Activated B cell treated with CpG ODN at 0.5 μM for 24 hours (primary cell): ENCODE data around the gene CST5. TPM values are rescaled to one million over a fixed set of nuclear protein-coding genes. Genes with fewer than 3 reads are reported as not detected.

ENCODE experiments used
- ATAC-seq: fragments of 200-7000 bp; cut with Tn5 transposase; one replicate; pipeline ENCODE4 v1.10.0; 2021; ENCODE audit warnings: low read depth, mild to moderate bottlenecking, moderate library complexity
- CTCF ChIA-PET: fragments of 350-600 bp; sonication (Branson Sonifier 250); formaldehyde crosslinking; loops from one replicate; lab custom pipeline; 2021; ENCODE audit warnings: antibody characterized with exemption; lab: Charles Lee
- POLR2A ChIA-PET: fragments of 350-600 bp; sonication (Branson Sonifier 250); formaldehyde crosslinking; loops from one replicate; lab custom pipeline; 2021; ENCODE audit warnings: antibody characterized with exemption; lab: Charles Lee
- DNase-seq: peaks from one replicate; pipeline ENCODE4 v3.0.0; 2022
- H3K27ac Mint-ChIP-seq: one replicate; pipeline ENCODE4 v1.8.0; 2020; ENCODE audit warnings: mixed read lengths
- H3K27me3 Mint-ChIP-seq: one replicate; pipeline ENCODE4 v1.8.0; 2021; ENCODE audit warnings: mixed read lengths
- H3K36me3 Mint-ChIP-seq: one replicate; pipeline ENCODE4 v1.8.0; 2021; ENCODE audit warnings: low read depth, mixed read lengths
- H3K4me1 Mint-ChIP-seq: one replicate; pipeline ENCODE4 v1.8.0; 2021; ENCODE audit warnings: mixed read lengths
- H3K4me3 Mint-ChIP-seq: one replicate; pipeline ENCODE4 v1.8.0; 2020; ENCODE audit warnings: mild to moderate bottlenecking, mixed read lengths
- H3K9me3 Mint-ChIP-seq: one replicate; pipeline ENCODE4 v1.8.0; 2020; ENCODE audit warnings: mixed read lengths
- intact Hi-C: fragments of 100-400 bp; cut with micrococcal nuclease; formaldehyde crosslinking; loops from one replicate; pipeline ENCODE4 v1.15.1; 2024
- total RNA-seq: library from RNA; stranded (reverse); gene quantifications from 2 replicates; pipeline ENCODE4 v1.2.3, GENCODE V29; 2022
- TF ChIP-seq, protein P1 (sequence below): fragments of 200-600 bp; IDR thresholded peaks from one replicate; pipeline ENCODE4 v1.8.0; 2022; ENCODE audit warnings: antibody characterized with exemption, mild to moderate bottlenecking

CST5 gene
- total RNA-seq, 1 donor from 2014 or later, result not detected

DNA sequence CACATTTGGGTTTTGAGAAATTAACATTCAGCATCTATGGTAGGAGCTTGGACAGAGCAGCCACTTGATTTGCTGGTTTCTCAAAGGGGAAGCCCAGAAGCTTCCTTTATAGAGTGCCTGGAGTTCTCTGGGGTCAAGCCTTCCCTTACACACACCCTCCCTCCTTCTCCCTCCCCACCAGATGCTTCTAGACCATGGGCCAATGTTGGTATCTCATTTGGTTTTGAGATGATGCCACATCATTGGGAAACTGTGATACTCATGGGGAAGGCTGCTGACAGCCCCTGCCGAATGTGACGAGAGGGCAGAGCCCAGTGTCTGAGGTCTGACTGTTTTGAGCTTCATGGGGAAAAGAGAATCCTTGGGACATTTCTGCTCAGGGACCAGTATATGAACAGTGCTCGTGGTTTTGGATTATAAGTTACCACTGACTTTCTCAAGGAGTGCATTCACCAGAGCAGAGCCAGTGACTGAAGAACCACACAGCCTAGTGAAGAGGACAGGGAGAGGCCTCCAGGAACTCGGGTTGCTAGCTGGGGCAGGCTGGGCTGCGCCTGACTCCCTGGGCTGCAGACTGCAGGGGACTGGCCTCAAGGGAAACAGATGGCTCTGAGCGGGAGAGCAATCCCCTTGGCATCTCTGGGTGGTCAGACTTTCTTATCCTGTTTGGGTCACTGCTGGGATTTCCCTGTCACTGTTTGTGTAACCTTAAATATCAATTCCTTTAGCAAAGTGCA is 46.4 kb upstream of the CST5 start:
- no peaks in the 10 kb centered on the region for H3K4me1 Mint-ChIP-seq
- H3K27ac Mint-ChIP-seq, result no peak overlapping the region
- ATAC-seq (no peak), DNase-seq (no peak)
- H3K27me3 Mint-ChIP-seq, result no peaks in the 10 kb centered on the region
- no peak overlapping the region for H3K4me3 Mint-ChIP-seq
- no peaks in the 10 kb centered on the region for H3K36me3 Mint-ChIP-seq
- no peaks in the 10 kb centered on the region for H3K9me3 Mint-ChIP-seq
- intact Hi-C loops, result no loop called here
- CTCF ChIA-PET, result no interaction called here
- POLR2A ChIA-PET, result no interaction called here
- TF ChIP-seq, protein P1, sequence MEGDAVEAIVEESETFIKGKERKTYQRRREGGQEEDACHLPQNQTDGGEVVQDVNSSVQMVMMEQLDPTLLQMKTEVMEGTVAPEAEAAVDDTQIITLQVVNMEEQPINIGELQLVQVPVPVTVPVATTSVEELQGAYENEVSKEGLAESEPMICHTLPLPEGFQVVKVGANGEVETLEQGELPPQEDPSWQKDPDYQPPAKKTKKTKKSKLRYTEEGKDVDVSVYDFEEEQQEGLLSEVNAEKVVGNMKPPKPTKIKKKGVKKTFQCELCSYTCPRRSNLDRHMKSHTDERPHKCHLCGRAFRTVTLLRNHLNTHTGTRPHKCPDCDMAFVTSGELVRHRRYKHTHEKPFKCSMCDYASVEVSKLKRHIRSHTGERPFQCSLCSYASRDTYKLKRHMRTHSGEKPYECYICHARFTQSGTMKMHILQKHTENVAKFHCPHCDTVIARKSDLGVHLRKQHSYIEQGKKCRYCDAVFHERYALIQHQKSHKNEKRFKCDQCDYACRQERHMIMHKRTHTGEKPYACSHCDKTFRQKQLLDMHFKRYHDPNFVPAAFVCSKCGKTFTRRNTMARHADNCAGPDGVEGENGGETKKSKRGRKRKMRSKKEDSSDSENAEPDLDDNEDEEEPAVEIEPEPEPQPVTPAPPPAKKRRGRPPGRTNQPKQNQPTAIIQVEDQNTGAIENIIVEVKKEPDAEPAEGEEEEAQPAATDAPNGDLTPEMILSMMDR, result no peak

DNA sequence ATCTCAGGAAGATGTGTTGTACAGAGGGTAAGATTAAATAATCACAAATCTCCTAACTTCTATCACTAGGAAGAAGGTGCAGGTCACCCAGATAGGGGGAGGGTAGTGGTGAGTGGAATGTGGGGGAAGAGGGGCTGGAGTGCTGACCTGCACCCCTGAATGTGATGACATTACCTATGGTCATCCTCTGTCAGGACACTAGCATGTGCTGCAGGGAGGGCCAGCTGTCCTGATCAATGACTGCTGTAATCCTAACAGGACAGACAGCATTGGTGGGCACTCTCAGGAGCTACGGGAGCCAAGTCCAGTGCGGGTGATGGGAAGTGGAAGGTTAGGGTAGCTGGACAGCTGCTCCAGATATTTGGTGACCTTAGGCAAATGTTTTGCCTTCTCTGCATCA is 45.2 kb upstream of the CST5 start:
- intact Hi-C loops, result no loop called here
- Mint-ChIP-seq H3K4me1 (no peaks in the 10 kb centered on the region), H3K9me3 (no peaks in the 10 kb centered on the region), H3K27me3 (no peaks in the 10 kb centered on the region), H3K27ac (no peak overlapping the region), H3K36me3 (no peaks in the 10 kb centered on the region), H3K4me3 (no peak overlapping the region)
- ChIA-PET CTCF (no interaction called here), POLR2A (no interaction called here)
- DNase-seq (no peak), ATAC-seq (no peak)
- TF ChIP-seq, protein P1, result no peak

DNA sequence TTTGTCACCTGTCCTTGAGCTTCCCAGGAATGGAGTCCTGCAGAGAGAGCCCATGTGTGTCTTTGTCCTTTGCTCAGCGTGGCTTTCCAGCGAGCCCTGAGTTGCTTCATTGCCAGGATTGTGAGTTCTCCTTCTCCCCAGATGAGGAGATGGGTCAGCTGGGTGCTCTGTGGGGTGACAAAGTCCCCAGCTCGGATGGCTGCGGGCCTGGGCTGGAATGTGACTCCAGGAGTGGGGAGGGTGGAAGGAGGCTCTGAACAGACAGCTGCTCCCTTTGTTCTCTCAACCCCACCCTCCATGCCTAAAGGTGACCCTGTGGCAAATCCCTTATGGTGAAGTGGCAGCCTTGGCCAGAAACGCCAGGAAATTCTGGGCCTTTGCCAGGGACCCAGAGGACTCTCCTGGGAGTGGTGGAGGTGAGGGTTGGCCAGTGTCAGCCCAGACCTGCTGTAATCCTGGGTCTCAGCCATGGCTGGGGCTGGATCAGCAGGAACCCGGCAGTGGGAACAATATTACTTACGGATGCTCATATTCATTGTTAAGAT is 44.4 kb upstream of the CST5 start:
- Mint-ChIP-seq H3K27me3 (no peaks in the 10 kb centered on the region), H3K36me3 (no peaks in the 10 kb centered on the region), H3K4me1 (no peaks in the 10 kb centered on the region), H3K27ac (no peak overlapping the region), H3K9me3 (no peaks in the 10 kb centered on the region), H3K4me3 (no peak overlapping the region)
- no peak for DNase-seq
- CTCF ChIA-PET, result no interaction called here
- ATAC-seq, result no peak
- TF ChIP-seq, protein P1, result no peak
- intact Hi-C loops, result no loop called here
- POLR2A ChIA-PET, result no interaction called here

DNA sequence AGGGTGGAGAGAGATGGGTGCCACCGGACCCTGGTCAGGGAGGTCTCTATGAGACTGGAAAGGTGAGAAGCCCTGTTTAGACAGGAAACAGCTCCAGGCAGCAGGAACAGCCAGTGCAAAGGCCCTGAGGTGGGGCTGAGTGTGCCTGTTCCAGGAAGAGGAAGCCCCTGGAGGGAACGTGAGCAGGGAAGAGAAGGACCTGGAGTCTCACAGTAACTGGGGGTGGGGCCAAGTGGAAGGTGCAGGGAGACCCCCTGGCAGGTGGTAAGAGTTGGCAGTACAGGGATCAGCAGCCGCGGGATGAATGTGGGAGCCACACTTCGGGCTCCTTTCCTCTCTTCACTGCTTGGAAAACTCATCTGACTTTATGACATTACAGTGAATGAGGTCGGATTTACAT is 43.8 kb upstream of the CST5 start:
- no peak for ATAC-seq
- Mint-ChIP-seq H3K27me3 (no peaks in the 10 kb centered on the region), H3K36me3 (no peaks in the 10 kb centered on the region), H3K4me1 (no peaks in the 10 kb centered on the region), H3K27ac (no peak overlapping the region), H3K4me3 (no peak overlapping the region), H3K9me3 (no peaks in the 10 kb centered on the region)
- intact Hi-C loops, result no loop called here
- POLR2A ChIA-PET, result no interaction called here
- TF ChIP-seq, protein P1, result no peak
- CTCF ChIA-PET, result no interaction called here
- DNase-seq, result no peak

DNA sequence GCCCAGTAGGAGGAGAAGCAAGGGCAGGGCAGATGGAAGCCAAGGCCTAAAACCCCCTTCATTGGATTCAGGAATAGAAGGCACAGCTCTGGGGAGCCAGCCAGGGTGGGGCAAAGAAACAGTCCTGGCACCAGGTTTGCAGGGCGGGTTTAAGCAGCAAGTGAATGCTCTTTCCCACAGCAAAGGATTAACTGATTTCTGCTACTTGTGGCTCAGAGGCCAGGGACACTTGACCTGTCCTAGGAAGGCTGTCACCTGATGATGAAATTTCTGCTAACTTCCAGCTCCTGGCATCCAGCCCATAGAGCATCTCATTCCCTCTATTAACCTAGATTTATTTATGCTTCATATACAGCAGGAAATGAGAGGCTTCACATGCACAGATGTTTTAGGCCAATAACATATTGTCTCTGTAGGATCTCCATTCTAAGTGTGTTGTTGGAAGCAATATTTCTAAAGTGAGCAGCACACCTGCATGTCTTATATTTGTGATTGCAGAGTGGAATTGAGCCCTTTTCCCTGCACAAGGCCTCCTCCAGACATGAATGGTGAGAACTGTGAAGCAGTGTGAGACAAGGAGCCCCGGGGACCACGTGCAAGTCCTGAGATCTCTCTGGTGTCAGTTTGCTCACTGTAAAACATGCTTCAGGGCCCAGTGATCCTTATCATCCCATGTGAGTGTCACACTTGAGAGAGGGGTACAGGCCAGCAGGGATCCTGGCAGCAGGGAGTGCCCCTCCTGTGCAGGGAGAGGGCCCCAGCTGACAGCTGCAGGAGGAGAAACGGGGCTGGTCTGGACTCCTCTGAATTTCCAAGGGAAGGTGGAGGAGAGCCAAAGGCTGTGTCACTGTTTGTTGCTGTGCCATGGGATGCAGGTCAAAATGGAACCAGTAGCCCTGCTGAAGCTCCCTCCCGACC is 41.1 kb upstream of the CST5 start:
- no peak for DNase-seq
- no peaks in the 10 kb centered on the region for H3K27me3 Mint-ChIP-seq
- ATAC-seq, result no peak
- TF ChIP-seq, protein P1, result no peak
- no peak overlapping the region for H3K27ac Mint-ChIP-seq
- ChIA-PET CTCF (no interaction called here), POLR2A (no interaction called here)
- no peak overlapping the region for H3K4me3 Mint-ChIP-seq
- H3K4me1 Mint-ChIP-seq, result no peaks in the 10 kb centered on the region
- no peaks in the 10 kb centered on the region for H3K9me3 Mint-ChIP-seq
- intact Hi-C loops, result no loop called here
- H3K36me3 Mint-ChIP-seq, result no peaks in the 10 kb centered on the region
